ACHN (cell line): ENCODE measurements around the gene PCBD2.
A peak's percentile ranks its signal among the peaks of the same experiment; 100 is the strongest.
"Not testable (repeated sequence)": the region's sequence is repeated elsewhere in the genome, so short reads cannot be mapped to it uniquely, and the experiment has no call there.

ENCODE experiments used
- DNase-seq: peaks from one replicate; pipeline ENCODE4 v3.0.0-alpha.2; 2015
- in situ Hi-C: cut with HindIII; loops from 2 replicates; pipeline ENCODE4 v1.10.0; 2017; ENCODE audit warnings: low sequenced_read_pairs, low pct_ligation_motif_present, low pct_unique_long_range_greater_than_20kb

Gene PCBD2

DNA sequence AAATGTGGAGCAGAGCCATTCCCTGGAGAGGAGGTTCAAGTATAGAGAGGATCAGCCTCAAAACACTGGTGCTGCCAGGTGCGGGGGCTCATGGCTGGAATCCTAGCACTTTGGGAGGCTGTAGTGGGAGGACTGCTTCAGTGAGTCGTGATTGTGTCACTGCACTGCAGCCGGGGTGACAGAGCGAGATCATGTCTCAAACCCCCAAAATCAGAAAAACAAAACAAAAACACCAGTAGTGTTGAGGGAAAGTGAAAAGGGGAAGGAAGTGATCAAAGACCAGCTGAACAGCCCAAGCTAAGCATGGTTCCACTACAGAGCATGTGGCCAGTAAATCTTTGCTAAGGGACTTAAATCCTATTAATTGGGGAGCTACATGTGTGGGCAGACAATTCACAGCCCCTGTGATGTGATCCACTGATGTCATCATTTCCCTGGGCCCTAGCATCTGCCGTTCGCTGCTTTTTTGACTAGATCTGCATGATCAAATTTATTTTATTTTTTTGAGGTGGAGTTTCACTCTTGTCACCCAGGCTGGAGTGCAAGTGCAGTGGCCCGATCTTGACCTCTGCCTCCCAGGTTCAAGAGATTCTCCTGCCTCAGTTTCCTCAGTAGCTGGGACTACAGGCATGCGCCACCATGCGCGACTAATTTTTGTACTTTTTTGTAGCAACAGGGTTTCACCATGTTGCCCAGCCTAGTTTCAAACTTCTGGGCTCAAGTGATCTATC is 2.7 kb upstream of the PCBD2 start:
- no peak for DNase-seq
- in situ Hi-C loops, result no loop called here

DNA sequence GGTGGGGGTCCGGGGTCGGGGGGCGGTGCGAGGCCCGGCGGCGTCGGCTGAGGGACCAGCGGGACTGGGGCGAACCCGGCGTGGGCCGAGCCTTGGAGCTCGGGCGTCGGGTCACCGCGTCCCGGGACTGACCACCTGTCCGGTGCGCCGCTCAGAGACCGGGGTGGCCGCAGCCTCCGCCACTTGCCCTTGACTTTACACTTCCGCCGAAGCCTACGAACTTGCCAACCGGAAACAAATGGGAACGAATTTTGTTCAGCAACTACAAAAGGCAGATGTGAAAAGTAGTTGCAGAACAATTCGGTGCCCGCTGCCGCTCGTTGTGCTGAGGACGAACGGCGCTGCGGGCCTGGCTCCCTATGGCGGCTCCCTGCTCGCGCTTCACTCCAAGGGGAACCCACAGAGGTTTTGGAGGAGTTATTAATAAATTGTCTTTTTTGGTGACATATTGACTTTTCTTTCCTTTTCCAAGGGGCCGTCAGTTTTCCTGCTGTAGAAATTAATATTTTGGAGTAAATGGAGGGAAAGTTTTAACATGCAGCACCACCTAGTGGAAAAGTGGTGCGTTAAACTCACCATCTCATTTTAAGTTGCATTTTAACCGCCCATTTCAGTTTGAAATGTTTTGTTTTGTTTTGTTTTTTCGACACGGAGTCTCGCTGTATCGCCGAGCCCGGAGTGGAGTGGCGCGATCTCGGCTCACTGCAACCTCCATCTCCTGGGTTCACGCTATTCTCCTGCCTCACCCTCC is 490 bp downstream of the PCBD2 start:
- in situ Hi-C loops, result no loop called here
- peak; percentile 56 for DNase-seq

DNA sequence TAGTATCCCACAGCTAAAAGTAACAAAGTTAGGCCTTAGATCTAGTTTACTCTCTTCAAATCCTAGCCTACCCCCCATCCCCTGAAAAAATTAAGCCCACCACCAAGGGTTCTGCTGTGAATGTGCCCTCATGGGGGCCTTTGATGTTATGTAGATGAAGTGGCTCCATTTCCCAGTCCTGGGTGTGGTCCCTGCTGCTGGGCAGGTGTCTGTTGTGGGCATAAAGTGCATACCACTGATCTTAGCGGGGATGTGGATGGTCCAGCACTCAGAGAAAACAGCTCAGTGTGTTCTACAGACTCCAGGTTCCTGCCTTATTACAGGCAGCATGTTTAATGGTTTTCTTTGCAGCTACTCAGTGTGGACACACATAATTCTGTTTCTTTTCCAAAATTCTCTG is 1.9 kb downstream of the PCBD2 start:
- no peak for DNase-seq
- in situ Hi-C loops, result no loop called here

DNA sequence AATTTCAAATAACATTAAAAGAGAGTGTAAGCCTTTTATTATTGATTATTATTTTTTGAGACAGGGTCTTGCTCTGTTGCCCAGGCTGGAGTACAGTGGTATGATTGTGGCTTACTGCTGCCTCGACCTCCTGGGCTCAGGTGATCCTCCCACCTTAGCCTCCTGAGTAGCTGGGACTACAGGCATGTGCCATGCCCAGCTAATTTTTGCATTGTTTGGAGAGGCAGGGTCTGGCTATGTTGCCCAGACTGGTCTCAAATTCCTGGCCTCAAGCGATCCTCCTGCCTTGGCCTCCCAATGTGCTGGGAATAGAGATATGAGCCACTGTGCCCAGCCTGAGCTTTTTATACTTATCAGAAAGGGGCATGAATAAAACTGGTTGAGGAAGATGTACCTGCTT is 5.8 kb downstream of the PCBD2 start:
- in situ Hi-C loops, DNase-seq: not testable (repeated sequence)

DNA sequence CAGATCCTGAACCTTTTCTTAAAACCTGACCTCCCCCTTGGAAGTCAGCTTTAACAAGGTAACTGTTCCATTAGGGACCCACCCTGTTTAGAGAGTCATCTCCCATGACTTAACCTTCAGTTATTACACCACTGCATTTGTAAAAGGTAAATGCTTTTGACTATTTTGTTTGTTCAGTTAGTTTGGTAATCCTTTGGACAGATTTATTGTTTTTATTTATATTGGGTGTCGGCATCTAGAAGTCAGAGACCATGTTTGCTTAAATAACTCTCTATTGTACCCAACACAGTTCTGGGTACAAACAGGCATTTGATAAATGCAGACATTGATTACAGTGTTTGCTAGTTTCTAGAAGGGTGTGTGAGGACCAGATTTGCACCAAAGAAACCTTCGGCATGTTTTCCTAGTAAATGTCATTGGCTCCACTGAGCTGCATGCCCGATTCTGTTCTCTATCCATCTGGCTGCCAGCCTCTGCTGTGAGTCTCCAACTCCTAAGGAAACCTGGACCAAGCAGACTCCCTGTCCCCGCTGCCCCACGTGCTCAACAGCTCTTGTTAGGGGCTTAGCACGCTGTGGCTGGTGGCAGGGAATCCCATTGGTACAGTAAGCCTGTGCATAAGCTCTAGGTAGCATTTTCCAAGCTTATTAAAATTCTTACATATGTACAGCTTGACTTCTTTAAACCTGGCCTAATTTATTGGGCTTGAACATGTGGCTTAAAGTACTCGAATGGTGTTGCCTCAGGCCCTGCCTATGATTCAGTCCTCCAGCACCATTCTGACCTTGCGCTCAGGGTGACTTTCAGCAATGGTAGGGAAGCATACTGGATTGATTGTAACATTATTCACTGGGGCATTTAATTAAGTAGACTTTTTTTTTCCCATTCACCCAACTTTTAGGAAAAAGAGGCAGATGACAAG is 6.6 kb downstream of the PCBD2 start:
- in situ Hi-C loops, result no loop called here
- DNase-seq, result no peak

DNA sequence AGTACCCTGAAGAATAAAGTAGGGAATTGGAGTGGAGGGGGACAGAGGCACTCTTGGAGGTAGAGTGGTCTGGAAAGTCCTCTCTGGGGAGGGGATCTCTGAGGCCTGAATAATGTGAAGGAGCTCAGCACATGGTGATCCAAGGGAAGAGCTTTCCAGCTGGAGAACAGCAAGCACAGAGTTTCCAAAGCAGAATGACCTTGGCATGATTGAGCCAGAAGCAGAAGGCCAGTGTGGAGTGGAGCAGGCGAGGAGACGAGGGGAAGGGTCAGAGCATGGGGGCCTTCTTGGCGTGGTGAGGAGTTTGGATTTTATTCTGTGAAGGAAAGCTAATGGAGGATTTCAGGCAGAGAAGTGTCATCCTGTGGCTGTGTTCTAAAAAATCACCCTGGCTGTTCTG is 8.3 kb downstream of the PCBD2 start:
- in situ Hi-C loops, result no loop called here
- no peak for DNase-seq

DNA sequence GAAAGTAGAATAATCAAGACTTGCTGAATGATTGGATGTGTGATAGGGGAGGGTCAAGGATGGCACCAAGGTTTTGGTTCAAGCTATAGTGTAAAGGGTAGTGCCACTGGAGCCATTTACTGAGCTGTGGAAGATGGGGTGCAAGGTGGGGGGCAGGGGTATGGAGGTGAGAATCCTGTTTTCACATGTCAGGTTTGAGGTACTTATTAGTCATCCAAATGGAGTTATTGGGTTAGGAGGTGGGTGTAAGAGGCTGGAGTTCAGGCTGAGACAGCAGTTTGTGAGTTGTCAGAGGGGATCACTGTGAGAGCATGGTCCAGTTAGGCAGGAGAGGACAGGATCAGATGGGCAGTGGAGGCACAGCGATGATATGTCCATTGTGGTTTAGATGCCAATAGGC is 8.9 kb downstream of the PCBD2 start:
- in situ Hi-C loops, result no loop called here

DNA sequence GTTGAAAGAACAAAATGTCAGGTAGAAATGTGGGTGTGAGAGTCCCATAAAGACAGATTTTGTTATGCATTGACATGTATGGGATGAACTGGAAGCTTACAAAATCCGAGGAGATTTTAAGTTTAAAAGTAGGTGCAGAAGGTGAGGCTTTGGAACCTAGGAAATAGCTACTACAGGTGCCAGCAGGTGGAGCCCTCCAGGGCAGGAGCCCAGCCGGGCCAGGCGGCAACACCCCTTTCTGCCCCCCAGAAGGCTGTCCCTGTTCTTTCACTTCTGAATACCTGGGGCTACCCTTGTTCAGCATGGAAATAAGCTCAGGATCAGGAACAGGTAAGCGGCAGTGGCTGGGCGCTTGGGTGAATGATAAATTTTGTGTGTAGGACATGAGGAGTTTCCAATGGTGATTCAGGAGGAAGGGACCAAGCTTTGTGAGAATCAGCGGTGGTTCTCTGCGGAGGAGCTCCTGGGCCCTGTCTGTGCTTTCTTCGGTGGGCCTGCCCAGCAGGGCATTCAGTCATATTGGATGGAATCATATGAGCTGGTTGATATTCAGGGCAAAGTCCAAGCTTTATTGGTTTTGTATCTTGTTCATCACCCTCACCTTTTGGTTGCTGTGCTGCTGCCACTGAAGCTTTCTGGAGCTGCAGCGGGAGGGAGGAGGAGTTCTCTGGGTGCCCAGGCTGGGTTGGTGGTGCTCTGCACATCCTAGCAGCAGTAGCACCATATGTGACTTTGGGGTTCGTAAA is 12.3 kb downstream of the PCBD2 start:
- in situ Hi-C loops, result no loop called here
- no peak for DNase-seq

More for the DNA sequence above, 8.9 kb downstream of the PCBD2 start:
- no peak for DNase-seq

DNA sequence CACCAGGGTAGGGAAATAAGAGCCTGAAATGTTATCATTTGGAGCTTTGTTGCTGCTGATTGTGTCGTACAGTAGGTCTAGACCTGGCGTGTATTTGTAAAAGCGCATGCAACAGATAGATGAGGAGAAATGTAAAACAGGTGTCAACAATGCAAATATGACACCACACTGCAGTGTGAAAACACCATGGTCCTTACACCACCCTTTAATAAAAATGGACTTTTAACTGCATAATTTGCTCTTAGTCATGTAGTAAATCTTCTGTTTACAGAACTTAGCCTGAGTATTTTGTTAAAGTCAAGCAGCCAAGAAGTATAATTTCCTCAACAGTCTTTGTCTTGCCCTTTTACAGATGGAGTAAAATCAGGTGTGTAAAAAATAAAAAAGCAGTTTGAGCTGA is 13.9 kb downstream of the PCBD2 start:
- in situ Hi-C loops, result no loop called here
- DNase-seq, result no peak

DNA sequence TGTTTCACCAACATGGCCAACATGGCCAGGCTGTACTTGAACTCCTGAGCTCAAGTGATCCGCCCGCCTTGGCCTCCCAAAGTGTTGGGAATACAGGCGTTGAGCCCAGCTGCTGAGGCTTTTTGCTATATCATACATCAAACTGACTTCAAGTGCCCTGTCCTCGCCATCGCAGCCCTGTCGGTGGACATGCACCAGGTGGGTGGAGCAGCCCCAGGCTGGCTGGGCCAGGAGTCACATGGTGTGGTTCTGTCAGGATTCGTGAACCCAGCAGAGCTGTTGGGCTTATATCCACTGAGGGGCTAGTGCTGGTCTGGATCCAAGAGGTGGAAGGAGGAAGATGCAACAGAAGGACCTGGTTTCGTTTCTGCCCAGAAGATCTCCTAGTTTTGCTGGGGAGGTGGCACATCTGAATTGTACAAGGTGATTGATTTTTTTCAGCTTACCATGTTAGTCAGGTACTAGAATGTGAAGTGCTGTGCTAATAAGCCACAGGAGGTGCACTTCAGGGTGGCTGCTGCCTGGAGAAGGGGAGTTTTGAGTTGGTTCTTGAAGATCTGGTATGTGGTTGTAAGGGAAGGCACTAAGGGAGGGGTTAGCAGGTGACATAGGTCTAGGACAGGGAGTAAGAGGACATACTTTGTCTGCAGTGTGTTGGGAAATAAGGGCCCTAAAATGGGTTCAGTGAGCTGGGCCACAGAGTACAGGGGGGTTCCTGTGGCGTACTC is 16.1 kb downstream of the PCBD2 start:
- DNase-seq, result no peak
- in situ Hi-C loops, result no loop called here

DNA sequence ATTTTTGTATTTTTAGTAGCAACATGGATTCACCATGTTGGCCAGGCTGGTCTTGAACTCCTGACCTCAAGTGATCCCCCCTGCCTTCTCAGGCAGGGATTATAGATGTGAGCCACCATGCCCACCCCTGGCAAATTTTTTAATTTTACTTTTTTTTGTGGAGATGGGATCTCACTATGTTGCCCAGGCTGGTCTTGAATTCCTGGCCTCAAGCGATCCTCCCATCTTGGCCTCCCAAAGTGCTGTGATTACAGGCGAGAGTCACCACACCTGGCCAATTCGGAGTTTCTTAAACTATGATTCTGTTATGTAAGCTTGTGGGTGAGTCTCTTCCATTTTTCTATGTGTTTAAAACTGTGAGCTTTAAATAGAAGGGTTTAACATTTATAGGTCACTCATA is 27.6 kb downstream of the PCBD2 start:
- no peak for DNase-seq
- in situ Hi-C loops, result no loop called here

DNA sequence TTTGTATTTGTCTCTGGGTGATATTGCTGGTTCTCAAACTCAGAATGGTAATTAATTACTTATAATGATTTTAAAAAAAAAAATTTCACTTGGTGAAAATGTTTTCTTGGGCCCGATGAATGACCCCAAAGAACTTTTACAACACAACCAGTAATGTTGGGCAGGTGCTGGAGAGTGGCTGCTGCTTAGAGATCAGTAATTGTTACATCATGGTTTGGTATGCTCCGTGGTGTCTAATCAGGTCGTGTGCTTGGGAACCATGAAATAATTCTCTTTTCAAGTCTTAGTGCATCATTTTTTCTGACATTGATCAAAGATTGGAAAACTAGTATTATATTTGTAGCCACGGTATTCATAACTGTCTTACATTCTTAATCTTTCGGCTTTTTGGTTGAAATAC is 29.3 kb downstream of the PCBD2 start:
- DNase-seq, result no peak
- in situ Hi-C loops, result no loop called here

DNA sequence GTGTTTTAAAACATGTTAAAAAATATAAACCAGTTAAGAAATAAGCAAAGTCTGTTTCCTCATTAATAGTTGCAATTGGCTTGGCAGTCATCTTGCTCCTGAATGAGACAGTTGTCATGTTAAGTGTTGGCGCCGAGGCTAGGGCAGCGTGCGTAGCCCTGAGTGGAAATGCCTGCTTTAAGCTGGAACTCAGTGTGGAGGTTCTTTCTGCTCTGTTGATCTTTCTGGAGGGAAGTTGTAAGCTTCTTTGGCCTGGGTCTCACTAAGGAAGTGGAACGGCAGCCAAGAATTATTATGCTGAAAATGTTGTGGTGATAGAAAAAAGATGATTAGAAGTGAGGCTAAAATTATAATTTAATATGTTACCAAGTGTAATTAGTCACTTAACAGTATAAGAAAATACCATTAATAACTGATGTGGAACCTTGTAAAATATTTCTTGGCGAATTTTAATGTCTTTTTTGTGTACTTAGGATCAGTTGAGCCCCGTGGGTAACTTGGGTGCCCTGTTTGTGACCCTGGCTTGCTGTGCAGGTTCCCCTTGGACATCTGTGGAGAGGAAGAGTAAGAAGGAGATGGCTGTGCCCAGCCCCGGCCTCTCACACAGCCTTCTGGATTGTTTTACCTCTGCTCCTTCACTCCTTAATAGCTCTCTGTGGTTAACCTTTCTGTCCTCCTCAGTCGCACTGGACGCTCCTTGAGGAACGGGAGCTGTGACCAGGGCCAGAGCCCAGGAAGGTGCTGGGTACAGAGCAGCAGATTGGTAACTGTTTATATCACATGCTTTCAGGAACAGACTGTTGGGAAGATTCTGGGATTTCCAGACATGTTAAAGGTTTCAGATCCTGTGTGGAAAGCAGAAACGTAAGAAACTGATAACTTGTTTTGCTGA is 31.0 kb downstream of the PCBD2 start:
- in situ Hi-C loops, result no loop called here
- DNase-seq, result no peak

DNA sequence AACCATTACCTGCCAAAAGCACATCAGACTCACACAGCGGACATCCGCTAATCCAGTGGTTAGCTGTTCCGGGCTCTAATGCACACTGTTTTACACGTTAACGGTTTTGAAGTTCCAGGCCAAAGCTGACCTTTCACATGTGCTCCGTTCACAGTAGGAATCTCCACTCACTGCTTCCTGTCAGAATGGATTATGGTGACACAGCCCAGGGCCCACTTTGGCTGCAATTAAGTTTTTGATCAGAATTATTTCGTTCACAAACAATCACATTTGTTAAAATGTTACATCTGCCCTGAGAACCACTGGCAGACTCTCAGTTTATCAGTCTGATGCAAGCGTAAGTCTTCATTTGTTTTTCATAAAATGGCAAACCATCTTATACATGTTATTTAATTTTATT is 32.6 kb downstream of the PCBD2 start:
- in situ Hi-C loops, result no loop called here
- DNase-seq, result no peak

DNA sequence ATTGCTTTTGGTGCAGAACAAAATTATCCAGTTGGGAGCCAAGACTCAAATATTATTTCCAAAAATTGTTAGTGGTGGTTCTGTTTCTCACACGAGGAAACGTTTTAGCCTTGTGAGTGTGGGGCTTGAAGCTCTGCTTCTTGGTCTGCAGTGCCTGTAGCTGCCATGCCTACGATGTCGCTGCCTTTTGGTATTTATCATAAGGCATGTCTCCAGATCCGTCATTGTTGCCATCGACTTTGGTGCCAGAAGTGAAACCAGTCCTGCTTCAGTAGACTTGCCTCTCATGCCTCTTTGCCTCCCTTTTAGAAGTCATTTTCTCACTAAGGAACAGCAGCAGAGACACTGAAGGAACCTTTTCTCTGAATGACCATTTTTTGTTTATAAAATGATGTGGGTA is 33.1 kb downstream of the PCBD2 start:
- in situ Hi-C loops, result no loop called here
- no peak for DNase-seq

DNA sequence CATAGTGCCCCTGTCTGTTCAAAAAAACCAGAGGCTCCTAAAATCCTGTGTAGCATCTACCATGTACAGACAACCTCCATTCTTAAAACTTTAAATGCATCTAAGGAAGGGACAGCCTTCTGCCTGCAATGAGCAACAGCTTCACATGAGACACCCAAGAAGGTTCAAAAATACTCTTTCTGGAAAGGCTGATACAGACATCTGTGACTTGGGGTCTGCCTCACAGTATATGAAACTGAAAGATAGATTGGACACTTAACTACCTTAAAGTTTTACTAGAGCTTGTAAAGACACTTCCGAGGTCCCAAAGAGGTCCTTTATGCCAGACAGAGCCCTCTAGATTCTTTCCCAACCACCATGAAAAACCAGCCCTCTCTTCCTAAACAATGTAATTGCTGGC is 34.6 kb downstream of the PCBD2 start:
- in situ Hi-C loops, result no loop called here
- no peak for DNase-seq

DNA sequence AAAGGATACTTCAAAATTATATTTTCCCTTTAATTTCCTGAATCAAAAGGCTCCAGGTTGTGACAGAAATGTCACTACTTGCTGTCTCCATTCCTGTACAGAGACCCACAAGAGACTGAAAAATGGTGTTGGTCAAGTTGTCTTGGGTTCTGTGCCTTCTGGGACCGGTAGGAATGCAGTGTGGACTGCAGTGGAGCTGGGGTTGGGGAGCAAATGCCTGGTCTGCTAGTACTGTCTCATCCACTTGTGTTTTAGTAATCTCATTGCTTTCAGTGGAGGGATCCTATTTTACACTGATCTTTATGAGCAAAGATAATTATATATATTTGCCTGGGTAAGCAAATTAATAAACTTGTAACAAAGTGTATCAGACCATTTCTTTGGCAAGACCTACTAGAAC is 38.6 kb downstream of the PCBD2 start:
- in situ Hi-C loops, result no loop called here
- no peak for DNase-seq
